ENCODE measurements around the gene PRKCI. TPM values are rescaled to one million over a fixed set of nuclear protein-coding genes. Genes with fewer than 3 reads are reported as not detected.

Gene PRKCI
- total and polyA plus RNA-seq, 2 of the 4 experiments (the other 2 are of a cell fraction) = 28.7 to 53.4 TPM

GRCh38 chr3:170204023-170204472 is 18.2 kb upstream of the PRKCI start:
- Histone ChIP-seq H4K91ac (ENCODE audit: insufficient read depth, low read depth, low read length) (no peak overlapping the region), H2AK9ac (replicated peaks; ENCODE audit: low read depth, low read length, poor library complexity) (no peak overlapping the region), H3K4me1 (ENCODE audit: control insufficient read depth, insufficient read depth, low read length) (no peaks in the 10 kb centered on the region), H3K9me1 (ENCODE audit: insufficient read depth, low read length) (no peaks in the 10 kb centered on the region), H2BK5ac (ENCODE audit: low read depth, low read length, poor library complexity, severe bottlenecking) (no peak overlapping the region), H2AFZ (replicated peaks; ENCODE audit: low read length, poor library complexity) (no peak overlapping the region), H3K4ac (ENCODE audit: low read depth, low read length) (no peak overlapping the region), H3K14ac (replicated peaks; ENCODE audit: low read depth, low read length) (no peak overlapping the region), H3K9me3 (ENCODE audit: control insufficient read depth, insufficient read depth, low read length) (no peaks in the 10 kb centered on the region), H3K36me3 (ENCODE audit: control insufficient read depth, insufficient read depth, low read length) (no peaks in the 10 kb centered on the region), H4K20me1 (ENCODE audit: insufficient read depth, low read length) (no peaks in the 10 kb centered on the region), H3K79me1 (ENCODE audit: low read depth in 1 of 2, low read length in 2 of 2) (no peaks in the 10 kb centered on the region), H2BK15ac (ENCODE audit: low read depth, low read length) (no peak overlapping the region), H3K9ac (ENCODE audit: low read depth, low read length) (no peak overlapping the region), H4K8ac (ENCODE audit: low read depth in 2 of 2, low read length in 2 of 2) (no peak overlapping the region), H2BK20ac (ENCODE audit: low read depth, low read length) (no peak overlapping the region), H3K18ac (ENCODE audit: low read depth, low read length) (no peak overlapping the region), H2BK120ac (ENCODE audit: low read depth, low read length) (no peak overlapping the region), H3K4me2 (ENCODE audit: low read depth, low read length) (no peak overlapping the region), H3K56ac (ENCODE audit: extremely low read depth, insufficient read depth, low read length) (no peak overlapping the region), H3K4me3 (ENCODE audit: insufficient read depth, low read depth, low read length) (no peak overlapping the region), H4K5ac (ENCODE audit: low read depth, low read length) (no peak overlapping the region), H3K23ac (ENCODE audit: low read depth, low read length) (no peak overlapping the region), H3K27me3 (ENCODE audit: control insufficient read depth, insufficient read depth, low read length) (no peaks in the 10 kb centered on the region), H2AK5ac (ENCODE audit: low read depth, low read length) (no peak overlapping the region), H3K27ac (ENCODE audit: insufficient read depth, low read length) (no peak overlapping the region)
- BruUV-seq (replicated peaks) = no TSS peak
- ChIA-PET CTCF (interaction anchor here (0.5 kb wide), 1 partner anchor 14 kb away, joined by 3 read pairs; no protein-coding TSS in a partner anchor), POLR2A (ENCODE audit: unreplicated experiment) (no interaction called here)
- no CpG with 5 or more reads among the region's 3 CpGs for WGBS, 2 experiments (ENCODE audit: extremely low coverage in 2 of 2, insufficient read length in 1 of 2)
- ATAC-seq (ENCODE audit: low read depth) (no peak), DNase-seq (peak; percentile 15)
- no peak for TF ChIP-seq RCOR1 (IDR thresholded peaks at IDR 0.05; ENCODE audit: insufficient replicate concordance, low read length)
- no peak for TF ChIP-seq MXI1 (IDR thresholded peaks at IDR 0.05; ENCODE audit: borderline replicate concordance, low read depth, low read length)
- TF ChIP-seq POLR2A (IDR thresholded peaks at IDR 0.05; ENCODE audit: low read depth, low read length) = no peak
- TF ChIP-seq BHLHE40 (IDR thresholded peaks at IDR 0.05; ENCODE audit: low read depth, low read length) = no peak
- intact Hi-C loops (cut with micrococcal nuclease) = no loop called here
- dilution Hi-C loops (cut with HindIII; ENCODE audit: low sequenced_read_pairs, unreplicated experiment) = no loop called here
- in situ Hi-C loops (cut with MboI; ENCODE audit: low sequenced_read_pairs) = no loop called here
